ENCODE results near the gene EFEMP1. TPM values are rescaled to one million over a fixed set of nuclear protein-coding genes. Genes with fewer than 3 reads are reported as not detected.

Gene EFEMP1
- total and polyA plus RNA-seq, 8 donors: 7.0 to 50.8 (median 21.0) TPM

DNA sequence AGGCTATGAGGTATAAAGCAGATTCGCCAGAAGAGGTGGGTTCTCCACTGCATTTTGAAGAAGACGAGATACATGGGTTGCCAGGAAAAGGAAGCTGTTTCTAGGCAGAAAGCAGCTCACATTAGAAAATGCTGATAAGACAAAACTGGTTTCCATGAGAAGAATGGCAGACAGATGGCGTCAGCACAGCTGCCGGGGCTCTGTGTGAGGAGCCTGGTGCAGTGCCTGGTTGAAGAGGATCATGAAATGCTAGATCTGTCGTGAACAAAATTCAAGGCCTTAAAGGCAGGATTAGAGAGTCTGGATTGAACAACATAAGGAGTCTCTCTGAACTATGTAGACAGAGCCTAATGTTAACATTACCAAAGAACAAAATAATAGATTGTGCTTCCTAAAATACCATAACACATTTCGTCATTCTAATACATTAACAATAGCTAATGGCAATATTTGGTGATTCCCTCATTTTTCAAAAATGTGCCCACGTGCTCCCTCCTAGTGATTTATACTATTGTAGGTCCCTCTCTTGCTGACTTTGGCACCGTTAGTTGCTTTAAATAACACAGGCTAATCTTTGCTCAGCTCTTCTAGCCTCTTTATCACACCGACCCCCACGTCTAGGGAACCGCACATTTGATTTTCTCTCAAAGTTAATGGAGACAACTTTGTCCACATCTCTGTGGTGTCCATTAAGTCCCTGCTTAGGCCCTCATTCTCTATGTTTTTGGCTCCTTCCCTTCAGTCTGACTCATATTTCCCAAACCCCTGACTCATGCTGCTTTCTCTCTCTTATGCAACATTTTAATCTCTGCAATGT, 38.2 kb downstream of the EFEMP1 start:
- H3K4me1 ChIP-seq: peaks cover 0 to 23% (median 14%) of the 10 kb centered on the region in 3 donors
- WGBS, 2 donors: 71 to 76% methylated on average over 11 of the region's 11 CpGs
- no peaks in the 10 kb centered on the region for H3K36me3 ChIP-seq
- FAIRE-seq (no peak), ATAC-seq (peak; percentile 87 to 90 (median 88)), DNase-seq (peak in 1 of 6 donors; percentile 17)
- no peak overlapping the region for H3K4me3 ChIP-seq
- intact Hi-C loops (cut with DNase I): no loop called here
- peak overlapping the region in 2 of 4 donors; percentile 53 to 58 for H3K27ac ChIP-seq
- no peaks in the 10 kb centered on the region for H3K9me3 ChIP-seq
- TF ChIP-seq, protein P1, sequence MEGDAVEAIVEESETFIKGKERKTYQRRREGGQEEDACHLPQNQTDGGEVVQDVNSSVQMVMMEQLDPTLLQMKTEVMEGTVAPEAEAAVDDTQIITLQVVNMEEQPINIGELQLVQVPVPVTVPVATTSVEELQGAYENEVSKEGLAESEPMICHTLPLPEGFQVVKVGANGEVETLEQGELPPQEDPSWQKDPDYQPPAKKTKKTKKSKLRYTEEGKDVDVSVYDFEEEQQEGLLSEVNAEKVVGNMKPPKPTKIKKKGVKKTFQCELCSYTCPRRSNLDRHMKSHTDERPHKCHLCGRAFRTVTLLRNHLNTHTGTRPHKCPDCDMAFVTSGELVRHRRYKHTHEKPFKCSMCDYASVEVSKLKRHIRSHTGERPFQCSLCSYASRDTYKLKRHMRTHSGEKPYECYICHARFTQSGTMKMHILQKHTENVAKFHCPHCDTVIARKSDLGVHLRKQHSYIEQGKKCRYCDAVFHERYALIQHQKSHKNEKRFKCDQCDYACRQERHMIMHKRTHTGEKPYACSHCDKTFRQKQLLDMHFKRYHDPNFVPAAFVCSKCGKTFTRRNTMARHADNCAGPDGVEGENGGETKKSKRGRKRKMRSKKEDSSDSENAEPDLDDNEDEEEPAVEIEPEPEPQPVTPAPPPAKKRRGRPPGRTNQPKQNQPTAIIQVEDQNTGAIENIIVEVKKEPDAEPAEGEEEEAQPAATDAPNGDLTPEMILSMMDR (IDR thresholded peaks at IDR 0.05): no peak
- no peaks in the 10 kb centered on the region for H3K27me3 ChIP-seq

DNA sequence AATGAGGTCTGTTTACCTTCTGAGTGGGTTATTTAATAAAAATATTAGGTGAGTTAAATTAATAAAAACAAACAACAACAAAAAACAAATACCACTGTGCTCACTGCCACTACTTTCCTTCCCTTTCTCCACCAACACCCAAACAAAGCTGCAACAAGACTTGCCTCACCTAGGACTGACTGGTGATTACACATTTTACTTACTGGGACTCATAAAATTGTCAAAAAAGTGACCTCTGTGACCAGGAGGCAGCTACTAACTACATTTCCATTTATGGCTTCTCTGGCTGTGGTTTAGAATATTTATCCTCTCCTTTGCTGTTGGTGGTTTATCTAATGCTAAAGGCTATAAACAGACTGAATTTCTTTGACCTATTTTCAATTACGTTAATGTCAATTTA, 39.8 kb downstream of the EFEMP1 start:
- FAIRE-seq: no peak
- no peak for DNase-seq
- intact Hi-C loops (cut with DNase I): no loop called here
- Histone ChIP-seq H3K4me3 (no peak overlapping the region), H3K4me1 (peaks cover 0 to 23% (median 14%) of the 10 kb centered on the region in 3 donors), H3K27me3 (no peaks in the 10 kb centered on the region), H3K36me3 (no peaks in the 10 kb centered on the region), H3K9me3 (no peaks in the 10 kb centered on the region), H3K27ac (no peak overlapping the region)
- WGBS, 2 donors: 77 to 93% methylated on average over 1 of the region's 1 CpG
- no peak for ATAC-seq
- TF ChIP-seq, protein P1 (IDR thresholded peaks at IDR 0.05): no peak

DNA sequence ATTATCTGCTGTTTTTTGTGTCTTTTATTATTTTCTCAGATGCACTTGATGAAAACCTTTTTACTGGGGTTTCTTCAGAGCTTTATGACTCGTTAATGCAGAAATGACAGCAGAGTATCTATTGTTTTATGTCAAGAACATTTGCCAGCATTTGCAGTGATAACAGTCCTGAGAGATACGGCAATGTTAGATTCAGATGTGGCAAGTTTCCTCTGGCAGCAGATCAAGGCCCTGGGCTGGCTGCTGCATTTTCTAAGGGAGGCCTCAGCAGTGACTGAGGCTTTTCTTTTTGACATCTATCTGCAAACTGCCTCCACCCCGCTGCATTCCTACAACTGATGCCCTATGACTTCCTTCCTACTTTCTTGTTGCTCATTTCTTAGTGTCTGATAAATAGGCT, 40.2 kb downstream of the EFEMP1 start:
- no peak for FAIRE-seq
- TF ChIP-seq, protein P1 (IDR thresholded peaks at IDR 0.05): no peak
- no peak for DNase-seq
- H3K4me1 ChIP-seq: peaks cover 0 to 23% (median 14%) of the 10 kb centered on the region in 3 donors
- H3K27me3 ChIP-seq: no peaks in the 10 kb centered on the region
- intact Hi-C loops (cut with DNase I): no loop called here
- no peaks in the 10 kb centered on the region for H3K36me3 ChIP-seq
- H3K4me3 ChIP-seq: no peak overlapping the region
- no peak for ATAC-seq
- H3K27ac ChIP-seq: no peak overlapping the region
- WGBS, 2 donors: 41 to 49% methylated on average over 3 of the region's 3 CpGs
- no peaks in the 10 kb centered on the region for H3K9me3 ChIP-seq

DNA sequence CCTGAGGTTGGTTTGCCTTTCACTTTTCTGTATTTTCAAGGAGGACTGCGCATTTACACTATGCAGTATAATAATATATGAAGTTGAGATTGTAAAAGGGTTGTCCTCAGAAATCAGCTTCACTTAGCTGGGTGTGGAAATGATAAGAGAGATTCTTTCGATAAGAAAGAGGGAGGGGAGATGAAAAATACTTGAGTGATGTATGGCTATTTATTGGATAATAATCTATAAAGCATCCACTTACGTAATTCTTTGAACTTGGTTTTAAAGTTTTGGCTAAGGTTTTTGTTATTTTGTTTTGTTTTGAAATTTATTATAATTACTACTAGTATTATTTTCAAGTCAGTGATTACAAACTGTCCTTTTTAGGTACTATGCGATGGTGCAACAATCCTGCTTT, 40.6 kb downstream of the EFEMP1 start:
- Histone ChIP-seq H3K27ac (no peak overlapping the region), H3K4me3 (no peak overlapping the region), H3K27me3 (no peaks in the 10 kb centered on the region), H3K4me1 (peaks cover 0 to 23% (median 13%) of the 10 kb centered on the region in 3 donors), H3K9me3 (no peaks in the 10 kb centered on the region), H3K36me3 (no peaks in the 10 kb centered on the region)
- TF ChIP-seq, protein P1 (IDR thresholded peaks at IDR 0.05): no peak
- 88 to 89% methylated on average over 4 of the region's 4 CpGs for whole genome bisulfite sequencing, 2 donors
- intact Hi-C loops (cut with DNase I): no loop called here
- FAIRE-seq (no peak), DNase-seq (no peak), ATAC-seq (no peak)

All from pancreas (tissue), 10 donors.